ENCODE results near the gene NCOR2. TPM values are rescaled to one million over a fixed set of nuclear protein-coding genes. Genes with fewer than 3 reads are reported as not detected.
A peak's percentile ranks its signal among the peaks of the same experiment; 100 is the strongest.

The NCOR2 gene
- total RNA-seq, 1 donor from 2014 or later: 20.3 TPM

- Histone ChIP-seq H3K4me3 (ENCODE audit: low read depth, low read length) (no peak overlapping the region), H3K27me3 (ENCODE audit: control insufficient read depth, insufficient read depth, low read length) (no peaks in the 10 kb centered on the region), H3K36me3 (ENCODE audit: control insufficient read depth, insufficient read depth, low read length) (peaks cover 1% of the 10 kb centered on the region)
- DNase-seq (ENCODE audit: low read depth): no peak
- TF ChIP-seq, protein P1, sequence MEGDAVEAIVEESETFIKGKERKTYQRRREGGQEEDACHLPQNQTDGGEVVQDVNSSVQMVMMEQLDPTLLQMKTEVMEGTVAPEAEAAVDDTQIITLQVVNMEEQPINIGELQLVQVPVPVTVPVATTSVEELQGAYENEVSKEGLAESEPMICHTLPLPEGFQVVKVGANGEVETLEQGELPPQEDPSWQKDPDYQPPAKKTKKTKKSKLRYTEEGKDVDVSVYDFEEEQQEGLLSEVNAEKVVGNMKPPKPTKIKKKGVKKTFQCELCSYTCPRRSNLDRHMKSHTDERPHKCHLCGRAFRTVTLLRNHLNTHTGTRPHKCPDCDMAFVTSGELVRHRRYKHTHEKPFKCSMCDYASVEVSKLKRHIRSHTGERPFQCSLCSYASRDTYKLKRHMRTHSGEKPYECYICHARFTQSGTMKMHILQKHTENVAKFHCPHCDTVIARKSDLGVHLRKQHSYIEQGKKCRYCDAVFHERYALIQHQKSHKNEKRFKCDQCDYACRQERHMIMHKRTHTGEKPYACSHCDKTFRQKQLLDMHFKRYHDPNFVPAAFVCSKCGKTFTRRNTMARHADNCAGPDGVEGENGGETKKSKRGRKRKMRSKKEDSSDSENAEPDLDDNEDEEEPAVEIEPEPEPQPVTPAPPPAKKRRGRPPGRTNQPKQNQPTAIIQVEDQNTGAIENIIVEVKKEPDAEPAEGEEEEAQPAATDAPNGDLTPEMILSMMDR (IDR thresholded peaks at IDR 0.05; ENCODE audit: insufficient read depth, low read length, severe bottlenecking): no peak
- no peak for FAIRE-seq
These were observed 19.8 kb downstream of the NCOR2 start for GRCh38 chr12:124547626-124548025.

GRCh38 chr12:124545508-124546418 is 21.6 kb downstream of the NCOR2 start:
- FAIRE-seq: peak; percentile 40
- no peak for DNase-seq (ENCODE audit: low read depth)
- Histone ChIP-seq H3K27me3 (ENCODE audit: control insufficient read depth, insufficient read depth, low read length) (no peaks in the 10 kb centered on the region), H3K4me3 (ENCODE audit: low read depth, low read length) (no peak overlapping the region), H3K36me3 (ENCODE audit: control insufficient read depth, insufficient read depth, low read length) (peaks cover 1% of the 10 kb centered on the region)
- TF ChIP-seq, protein P1 (IDR thresholded peaks at IDR 0.05; ENCODE audit: insufficient read depth, low read length, severe bottlenecking): no peak

- H3K36me3 ChIP-seq (ENCODE audit: control insufficient read depth, insufficient read depth, low read length): peaks cover 1% of the 10 kb centered on the region
- no peak overlapping the region for H3K4me3 ChIP-seq (ENCODE audit: low read depth, low read length)
- TF ChIP-seq, protein P1 (IDR thresholded peaks at IDR 0.05; ENCODE audit: insufficient read depth, low read length, severe bottlenecking): no peak
- H3K27me3 ChIP-seq (ENCODE audit: control insufficient read depth, insufficient read depth, low read length): no peaks in the 10 kb centered on the region
- FAIRE-seq: no peak
- no peak for DNase-seq (ENCODE audit: low read depth)
These were observed 22.4 kb downstream of the NCOR2 start for GRCh38 chr12:124544983-124545382.

DNA sequence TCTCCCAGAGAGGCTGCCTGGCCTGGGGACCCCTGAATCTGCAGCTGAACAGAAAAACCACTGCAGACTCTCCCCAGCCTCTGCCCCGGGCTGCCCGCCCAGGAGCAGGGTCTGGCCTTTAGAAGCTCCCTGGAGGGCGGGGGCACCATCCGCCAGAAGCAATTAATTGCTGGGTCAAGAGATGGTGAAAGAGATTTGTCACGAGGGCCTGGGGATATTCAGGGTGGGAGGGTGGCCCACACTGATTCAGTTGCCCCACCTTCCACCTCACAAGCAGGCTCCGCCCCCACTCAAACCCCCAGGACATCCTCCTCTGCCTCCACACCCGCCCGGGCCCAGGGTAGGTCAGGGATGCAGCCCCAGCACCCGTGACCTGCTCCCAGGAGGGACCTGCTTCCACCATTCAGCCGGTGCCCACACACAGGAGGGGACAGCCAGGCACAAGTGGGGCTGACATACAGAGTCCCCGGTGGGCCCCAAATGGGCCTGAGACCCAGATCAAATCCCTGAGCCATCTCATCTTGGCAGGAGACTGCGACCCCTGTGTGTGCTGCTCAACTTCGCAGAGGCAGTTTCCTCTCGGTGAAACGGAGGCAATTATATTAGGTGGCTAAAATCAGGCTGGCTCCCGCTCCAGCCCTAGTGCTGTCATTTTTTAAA is 23.0 kb downstream of the NCOR2 start:
- TF ChIP-seq, protein P1 (IDR thresholded peaks at IDR 0.05; ENCODE audit: insufficient read depth, low read length, severe bottlenecking): no peak
- no peak overlapping the region for H3K4me3 ChIP-seq (ENCODE audit: low read depth, low read length)
- peaks cover 1% of the 10 kb centered on the region for H3K36me3 ChIP-seq (ENCODE audit: control insufficient read depth, insufficient read depth, low read length)
- FAIRE-seq (no peak), DNase-seq (ENCODE audit: low read depth) (no peak)
- no peaks in the 10 kb centered on the region for H3K27me3 ChIP-seq (ENCODE audit: control insufficient read depth, insufficient read depth, low read length)

- DNase-seq (ENCODE audit: low read depth): no peak
- TF ChIP-seq, protein P1 (IDR thresholded peaks at IDR 0.05; ENCODE audit: insufficient read depth, low read length, severe bottlenecking): no peak
- Histone ChIP-seq H3K36me3 (ENCODE audit: control insufficient read depth, insufficient read depth, low read length) (peaks cover 1% of the 10 kb centered on the region), H3K27me3 (ENCODE audit: control insufficient read depth, insufficient read depth, low read length) (no peaks in the 10 kb centered on the region), H3K4me3 (ENCODE audit: low read depth, low read length) (no peak overlapping the region)
- FAIRE-seq: no peak
These were observed 23.7 kb downstream of the NCOR2 start for GRCh38 chr12:124543590-124544310.

Measured in bronchial epithelial cell (primary cell).